ENCODE results near the gene RALGAPA2.

DNA sequence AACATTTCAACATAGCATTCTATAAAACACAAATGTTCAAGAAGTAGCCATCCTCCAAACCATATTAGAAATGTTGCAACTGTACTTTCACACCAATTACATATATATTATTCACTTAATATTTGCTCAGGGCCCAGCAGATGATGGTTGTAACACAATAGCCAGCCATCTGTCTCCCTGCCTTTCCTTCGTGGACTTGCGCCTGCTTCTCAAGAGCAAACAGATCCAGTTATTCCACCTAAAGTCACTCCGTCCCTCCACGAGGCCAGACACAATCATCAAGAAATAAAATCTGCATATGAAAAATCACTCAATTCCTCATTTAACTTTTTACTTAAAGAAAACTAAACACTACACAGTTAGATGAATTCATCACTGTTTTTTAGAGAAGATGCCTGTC, 160.4 kb downstream of the RALGAPA2 start:
- TF ChIP-seq RFX5 (IDR thresholded peaks at IDR 0.05; ENCODE audit: low read length) (no peak), POLR2AphosphoS5 (IDR thresholded peaks at IDR 0.05; ENCODE audit: low read depth, low read length) (no peak), JUND (IDR thresholded peaks at IDR 0.05) (no peak), EP300 (IDR thresholded peaks at IDR 0.05; ENCODE audit: borderline replicate concordance in 1 of 2, low read depth in 1 of 2, low read length in 1 of 2) (no peak), CHD2 (IDR thresholded peaks at IDR 0.05; ENCODE audit: low read length, partially characterized antibody) (no peak), RXRA (IDR thresholded peaks at IDR 0.05; ENCODE audit: borderline replicate concordance, low read depth) (no peak), TAF1 (IDR thresholded peaks at IDR 0.05; ENCODE audit: borderline replicate concordance, low read depth, low read length) (no peak), SIN3A (IDR thresholded peaks at IDR 0.05; ENCODE audit: borderline replicate concordance, low read depth, low read length) (no peak)
- TF ChIP-seq, protein P1, sequence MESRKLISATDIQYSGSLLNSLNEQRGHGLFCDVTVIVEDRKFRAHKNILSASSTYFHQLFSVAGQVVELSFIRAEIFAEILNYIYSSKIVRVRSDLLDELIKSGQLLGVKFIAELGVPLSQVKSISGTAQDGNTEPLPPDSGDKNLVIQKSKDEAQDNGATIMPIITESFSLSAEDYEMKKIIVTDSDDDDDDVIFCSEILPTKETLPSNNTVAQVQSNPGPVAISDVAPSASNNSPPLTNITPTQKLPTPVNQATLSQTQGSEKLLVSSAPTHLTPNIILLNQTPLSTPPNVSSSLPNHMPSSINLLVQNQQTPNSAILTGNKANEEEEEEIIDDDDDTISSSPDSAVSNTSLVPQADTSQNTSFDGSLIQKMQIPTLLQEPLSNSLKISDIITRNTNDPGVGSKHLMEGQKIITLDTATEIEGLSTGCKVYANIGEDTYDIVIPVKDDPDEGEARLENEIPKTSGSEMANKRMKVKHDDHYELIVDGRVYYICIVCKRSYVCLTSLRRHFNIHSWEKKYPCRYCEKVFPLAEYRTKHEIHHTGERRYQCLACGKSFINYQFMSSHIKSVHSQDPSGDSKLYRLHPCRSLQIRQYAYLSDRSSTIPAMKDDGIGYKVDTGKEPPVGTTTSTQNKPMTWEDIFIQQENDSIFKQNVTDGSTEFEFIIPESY (IDR thresholded peaks at IDR 0.05; ENCODE audit: borderline replicate concordance, low read depth): no peak
- TF ChIP-seq, protein P2, sequence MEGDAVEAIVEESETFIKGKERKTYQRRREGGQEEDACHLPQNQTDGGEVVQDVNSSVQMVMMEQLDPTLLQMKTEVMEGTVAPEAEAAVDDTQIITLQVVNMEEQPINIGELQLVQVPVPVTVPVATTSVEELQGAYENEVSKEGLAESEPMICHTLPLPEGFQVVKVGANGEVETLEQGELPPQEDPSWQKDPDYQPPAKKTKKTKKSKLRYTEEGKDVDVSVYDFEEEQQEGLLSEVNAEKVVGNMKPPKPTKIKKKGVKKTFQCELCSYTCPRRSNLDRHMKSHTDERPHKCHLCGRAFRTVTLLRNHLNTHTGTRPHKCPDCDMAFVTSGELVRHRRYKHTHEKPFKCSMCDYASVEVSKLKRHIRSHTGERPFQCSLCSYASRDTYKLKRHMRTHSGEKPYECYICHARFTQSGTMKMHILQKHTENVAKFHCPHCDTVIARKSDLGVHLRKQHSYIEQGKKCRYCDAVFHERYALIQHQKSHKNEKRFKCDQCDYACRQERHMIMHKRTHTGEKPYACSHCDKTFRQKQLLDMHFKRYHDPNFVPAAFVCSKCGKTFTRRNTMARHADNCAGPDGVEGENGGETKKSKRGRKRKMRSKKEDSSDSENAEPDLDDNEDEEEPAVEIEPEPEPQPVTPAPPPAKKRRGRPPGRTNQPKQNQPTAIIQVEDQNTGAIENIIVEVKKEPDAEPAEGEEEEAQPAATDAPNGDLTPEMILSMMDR (IDR thresholded peaks at IDR 0.05): no peak
- TF ChIP-seq, protein P3, sequence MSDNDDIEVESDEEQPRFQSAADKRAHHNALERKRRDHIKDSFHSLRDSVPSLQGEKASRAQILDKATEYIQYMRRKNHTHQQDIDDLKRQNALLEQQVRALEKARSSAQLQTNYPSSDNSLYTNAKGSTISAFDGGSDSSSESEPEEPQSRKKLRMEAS (IDR thresholded peaks at IDR 0.05; ENCODE audit: low read depth): no peak
